ENCODE data around the gene GIPR.
"Not testable (repeated sequence)": the region's sequence is repeated elsewhere in the genome, so short reads cannot be mapped to it uniquely, and the experiment has no call there.

The GIPR gene

DNA sequence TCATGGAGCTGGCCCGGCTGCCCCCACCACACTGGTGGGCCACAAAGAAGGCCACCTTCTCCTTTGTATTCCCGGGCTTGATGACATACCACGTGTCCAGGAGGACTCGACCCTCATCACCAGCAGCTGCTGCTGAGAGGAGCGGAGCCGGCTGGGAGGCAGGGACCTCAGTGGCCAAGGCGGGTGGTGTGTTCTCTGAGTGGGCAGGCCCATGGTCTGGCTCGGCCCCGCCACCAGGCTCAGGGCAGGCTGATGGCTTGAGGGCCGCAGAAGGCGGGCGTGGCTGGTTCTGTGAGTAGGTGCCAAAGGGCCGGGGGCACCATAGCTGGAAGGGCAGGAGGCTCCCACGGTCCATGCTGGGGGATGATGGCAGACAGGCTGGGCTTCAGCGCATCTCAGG, 45.1 kb downstream of the GIPR start:
- H3K27ac ChIP-seq (ENCODE audit: low read length), result no peak overlapping the region
- peaks cover 1% of the 10 kb centered on the region; the same call in 1 of the 2 replicates for H3K4me1 ChIP-seq (ENCODE audit: control insufficient read depth, insufficient read depth, low read length)
- H3K27me3 ChIP-seq (ENCODE audit: control insufficient read depth, insufficient read depth, low read length), result no peaks in the 10 kb centered on the region
- no peaks in the 10 kb centered on the region for H3K9me3 ChIP-seq (ENCODE audit: control insufficient read depth, insufficient read depth, low read length)
- DNase-seq (ENCODE audit: low read depth, low spot score), result no peak
- peaks cover 9% of the 10 kb centered on the region for H3K36me3 ChIP-seq (ENCODE audit: control insufficient read depth, insufficient read depth, low read length)
- WGBS (ENCODE audit: insufficient coverage, insufficient read length), result no CpG with 5 or more reads among the region's 15 CpGs
- no peak overlapping the region for H3K4me3 ChIP-seq (ENCODE audit: low read length)

DNA sequence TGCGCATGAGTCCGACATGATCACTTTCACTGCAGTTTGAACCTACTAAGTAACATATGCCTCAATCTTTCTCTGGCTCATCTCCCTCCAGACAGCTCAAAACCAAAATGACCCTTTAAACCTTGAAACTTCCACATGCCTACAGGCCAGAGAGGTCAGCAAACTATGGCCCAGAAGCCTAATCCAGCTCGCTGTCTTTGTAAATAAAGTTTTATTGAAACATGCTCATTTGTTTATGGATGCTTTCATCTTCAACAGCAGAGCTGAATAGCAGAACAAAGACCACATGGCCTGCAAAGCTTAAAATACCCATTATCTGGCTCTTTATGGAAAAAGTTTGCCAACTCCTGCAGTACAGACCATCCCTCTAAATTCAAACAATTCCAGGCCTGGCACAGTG, 47.1 kb downstream of the GIPR start:
- no peak for DNase-seq (ENCODE audit: low read depth, low spot score)
- no peak overlapping the region for H3K4me3 ChIP-seq (ENCODE audit: low read length)
- H3K36me3 ChIP-seq (ENCODE audit: control insufficient read depth, insufficient read depth, low read length), result peaks cover 9% of the 10 kb centered on the region
- H3K27me3 ChIP-seq (ENCODE audit: control insufficient read depth, insufficient read depth, low read length), result no peaks in the 10 kb centered on the region
- H3K4me1 ChIP-seq (ENCODE audit: control insufficient read depth, insufficient read depth, low read length), result peaks cover 2% of the 10 kb centered on the region; the same call in 1 of the 2 replicates
- no peaks in the 10 kb centered on the region for H3K9me3 ChIP-seq (ENCODE audit: control insufficient read depth, insufficient read depth, low read length)
- WGBS (ENCODE audit: insufficient coverage, insufficient read length), result no CpG with 5 or more reads among the region's 3 CpGs
- no peak overlapping the region for H3K27ac ChIP-seq (ENCODE audit: low read length)

DNA sequence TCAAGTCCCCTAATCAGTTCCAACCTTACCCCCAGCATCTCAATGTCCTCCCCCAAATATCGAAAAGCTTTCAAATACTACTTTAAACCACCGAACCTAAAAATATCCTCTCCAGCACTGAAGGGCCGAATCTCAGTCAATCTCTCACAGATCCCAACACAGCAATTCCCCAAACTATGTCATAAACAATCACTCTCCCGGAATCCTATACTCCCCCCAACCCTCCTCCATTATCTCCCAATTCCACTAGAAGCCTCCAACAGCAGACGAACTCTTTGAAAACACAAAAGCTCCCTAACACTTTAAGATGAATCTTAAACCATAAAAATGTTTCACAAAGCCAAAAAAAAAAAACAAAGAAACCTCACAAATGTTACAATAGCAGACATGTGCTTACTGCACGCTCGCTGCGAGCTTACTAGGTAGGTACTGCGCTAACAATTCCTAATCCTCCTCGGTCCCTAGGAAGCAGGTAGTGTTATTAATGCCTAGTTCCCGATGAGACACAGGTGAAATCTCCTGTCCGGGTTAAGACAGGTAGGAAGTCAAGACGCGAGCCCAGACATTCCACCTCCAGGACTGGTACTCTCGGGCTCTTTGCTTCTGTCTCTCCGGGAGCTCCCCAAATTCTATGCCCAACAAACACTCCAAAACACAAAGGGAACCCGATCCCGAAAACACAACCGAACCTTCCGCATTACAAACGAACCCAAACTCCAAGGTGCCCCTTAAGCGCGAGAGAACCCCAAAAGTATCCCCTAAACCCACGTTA, 48.5 kb downstream of the GIPR start:
- Histone ChIP-seq H3K36me3 (ENCODE audit: control insufficient read depth, insufficient read depth, low read length) (peaks cover 9% of the 10 kb centered on the region), H3K27me3 (ENCODE audit: control insufficient read depth, insufficient read depth, low read length) (no peaks in the 10 kb centered on the region), H3K4me1 (ENCODE audit: control insufficient read depth, insufficient read depth, low read length) (peaks cover 2% of the 10 kb centered on the region; the same call in 1 of the 2 replicates), H3K27ac (ENCODE audit: low read length) (no peak overlapping the region), H3K4me3 (ENCODE audit: low read length) (peak overlapping the region; percentile 72; the same call in 1 of the 2 replicates), H3K9me3 (ENCODE audit: control insufficient read depth, insufficient read depth, low read length) (no peaks in the 10 kb centered on the region)
- 100% methylated on average over 3 of the region's 24 CpGs for WGBS (ENCODE audit: insufficient coverage, insufficient read length)
- no peak for DNase-seq (ENCODE audit: low read depth, low spot score)

DNA sequence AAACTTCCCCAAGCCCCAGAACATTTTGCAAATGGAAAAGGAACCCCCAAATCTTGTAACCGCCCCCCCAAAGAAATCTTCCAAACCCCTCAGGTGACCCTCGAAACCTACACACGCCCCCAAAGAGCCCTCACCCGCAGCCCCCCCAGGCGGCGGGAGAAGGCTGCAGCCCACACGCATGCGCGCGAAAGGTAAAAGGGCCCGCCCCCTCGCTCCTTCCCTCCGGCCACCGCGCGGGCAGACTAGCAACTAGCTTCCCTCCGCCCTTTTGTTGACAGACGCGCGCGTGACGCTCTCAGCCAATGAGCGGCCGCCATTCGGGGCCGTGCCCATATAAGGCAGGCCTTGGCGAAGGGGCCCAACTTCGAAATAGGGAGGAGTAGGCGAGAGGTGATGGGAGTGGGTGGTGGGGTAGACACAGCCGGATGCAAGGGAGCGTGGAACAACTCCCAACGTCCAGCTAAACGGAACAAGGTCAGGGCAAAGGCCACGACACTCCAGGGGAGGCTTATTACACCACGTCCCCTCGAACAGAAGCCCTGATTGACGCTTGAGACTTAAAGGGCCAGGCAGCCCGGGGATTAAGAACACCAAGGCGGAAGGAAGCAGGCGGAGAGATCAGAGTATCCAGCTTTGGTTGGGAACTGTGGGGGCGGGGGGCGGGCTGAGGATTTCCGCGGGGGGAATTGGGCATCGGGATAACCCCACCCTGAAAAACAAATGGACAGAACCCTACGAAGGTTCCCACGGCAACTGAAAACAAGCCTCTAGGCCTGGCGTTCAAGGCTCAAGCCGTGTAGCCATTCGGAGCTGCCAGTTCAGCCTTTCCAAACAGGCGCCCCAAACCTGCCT, 49.3 kb downstream of the GIPR start:
- peak; percentile 98 for DNase-seq (ENCODE audit: low read depth, low spot score)
- H3K4me3 ChIP-seq (ENCODE audit: low read length), result peak overlapping the region; percentile 72; the same call in 1 of the 2 replicates
- no peaks in the 10 kb centered on the region for H3K9me3 ChIP-seq (ENCODE audit: control insufficient read depth, insufficient read depth, low read length)
- H3K36me3 ChIP-seq (ENCODE audit: control insufficient read depth, insufficient read depth, low read length), result peaks cover 5% of the 10 kb centered on the region
- no peaks in the 10 kb centered on the region for H3K27me3 ChIP-seq (ENCODE audit: control insufficient read depth, insufficient read depth, low read length)
- WGBS (ENCODE audit: insufficient coverage, insufficient read length), result no CpG with 5 or more reads among the region's 51 CpGs
- peaks cover 2% of the 10 kb centered on the region; the same call in 1 of the 2 replicates for H3K4me1 ChIP-seq (ENCODE audit: control insufficient read depth, insufficient read depth, low read length)
- no peak overlapping the region for H3K27ac ChIP-seq (ENCODE audit: low read length)

DNA sequence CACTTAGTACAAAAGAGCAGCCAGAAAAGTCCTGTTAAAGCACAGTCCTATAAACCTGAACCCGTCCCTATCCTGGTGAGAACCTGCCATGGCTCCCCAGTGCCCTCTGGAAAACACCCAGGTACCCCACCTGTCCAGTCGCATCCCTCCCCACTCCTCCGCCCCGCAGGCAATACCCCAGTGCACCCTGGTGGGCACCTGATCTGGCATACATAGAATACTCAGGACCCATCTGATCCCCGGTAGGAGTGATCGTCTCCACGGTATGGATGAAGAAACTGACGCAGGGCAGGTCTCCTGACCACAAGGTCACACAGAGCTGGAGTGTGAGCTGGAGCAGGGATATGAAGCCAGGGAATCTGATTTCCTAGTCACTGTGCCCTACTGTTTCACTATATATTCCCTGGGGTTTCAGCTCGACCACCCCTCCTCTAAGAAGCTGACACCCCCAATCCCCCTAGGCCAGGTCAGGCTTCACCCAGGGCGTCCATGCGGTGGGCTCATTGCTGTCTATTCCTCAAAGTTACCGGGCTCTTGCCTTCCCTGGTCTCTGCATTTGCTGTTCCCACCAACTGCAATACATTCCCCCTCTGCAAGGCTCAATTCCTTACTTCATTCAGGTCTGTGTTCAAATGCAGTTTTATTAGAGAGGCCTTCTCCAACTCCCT, 50.1 kb downstream of the GIPR start:
- H3K36me3 ChIP-seq (ENCODE audit: control insufficient read depth, insufficient read depth, low read length), result peaks cover 3% of the 10 kb centered on the region; the same call in 1 of the 2 replicates
- H3K4me1 ChIP-seq (ENCODE audit: control insufficient read depth, insufficient read depth, low read length), result peaks cover 2% of the 10 kb centered on the region; the same call in 1 of the 2 replicates
- no CpG with 5 or more reads among the region's 12 CpGs for WGBS (ENCODE audit: insufficient coverage, insufficient read length)
- no peaks in the 10 kb centered on the region for H3K9me3 ChIP-seq (ENCODE audit: control insufficient read depth, insufficient read depth, low read length)
- DNase-seq (ENCODE audit: low read depth, low spot score), result no peak
- no peak overlapping the region for H3K27ac ChIP-seq (ENCODE audit: low read length)
- peak overlapping the region; percentile 39; the same call in 1 of the 2 replicates for H3K4me3 ChIP-seq (ENCODE audit: low read length)
- no peaks in the 10 kb centered on the region for H3K27me3 ChIP-seq (ENCODE audit: control insufficient read depth, insufficient read depth, low read length)

DNA sequence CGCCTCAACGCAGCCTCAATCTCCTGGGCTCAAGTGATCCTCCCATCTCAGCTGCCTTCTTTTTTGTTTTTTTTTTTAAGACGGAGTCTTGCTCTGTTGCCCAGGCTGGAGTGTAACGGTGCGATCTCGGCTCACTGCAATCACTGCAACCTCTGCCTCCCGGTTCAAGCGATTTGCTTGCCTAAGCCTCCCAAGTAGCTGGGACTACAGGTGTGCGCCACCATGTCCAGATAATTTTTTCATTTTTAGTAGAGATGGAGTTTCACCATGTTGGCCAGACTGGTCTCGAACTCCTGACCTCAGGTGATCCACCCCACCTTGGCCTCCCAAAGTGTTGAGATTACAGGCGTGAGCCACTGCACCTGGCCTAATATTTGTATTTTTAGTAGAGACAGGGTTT, 52.0 kb downstream of the GIPR start:
- H3K36me3 ChIP-seq (ENCODE audit: control insufficient read depth, insufficient read depth, low read length); DNase-seq (ENCODE audit: low read depth, low spot score); H3K27me3 ChIP-seq (ENCODE audit: control insufficient read depth, insufficient read depth, low read length); H3K4me1 ChIP-seq (ENCODE audit: control insufficient read depth, insufficient read depth, low read length); H3K27ac ChIP-seq (ENCODE audit: low read length); H3K9me3 ChIP-seq (ENCODE audit: control insufficient read depth, insufficient read depth, low read length); H3K4me3 ChIP-seq (ENCODE audit: low read length): not testable (repeated sequence)
- WGBS (ENCODE audit: insufficient coverage, insufficient read length), result no CpG with 5 or more reads among the region's 11 CpGs

DNA sequence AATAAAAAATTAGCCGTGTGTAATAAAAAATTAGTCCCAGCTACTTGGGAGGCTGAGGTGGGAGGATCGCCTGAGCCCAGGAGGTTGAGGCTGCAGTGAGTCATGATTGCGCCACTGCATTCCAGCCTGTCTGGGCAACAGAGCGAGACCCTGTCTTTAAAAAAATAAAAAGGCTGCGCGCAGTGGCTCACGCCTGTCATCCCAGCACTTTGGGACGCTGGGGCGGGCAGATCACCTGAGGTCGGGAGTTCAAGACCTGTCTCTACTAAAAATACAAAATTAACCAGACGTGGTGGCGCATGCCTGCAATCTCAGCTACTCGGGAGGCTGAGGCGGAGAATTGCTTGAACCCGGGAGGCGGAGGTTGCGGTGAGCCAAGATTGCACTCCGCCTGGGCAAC, 60.7 kb downstream of the GIPR start:
- not testable (repeated sequence) for H3K4me3 ChIP-seq (ENCODE audit: low read length); H3K9me3 ChIP-seq (ENCODE audit: control insufficient read depth, insufficient read depth, low read length); DNase-seq (ENCODE audit: low read depth, low spot score); H3K36me3 ChIP-seq (ENCODE audit: control insufficient read depth, insufficient read depth, low read length); H3K27ac ChIP-seq (ENCODE audit: low read length); H3K4me1 ChIP-seq (ENCODE audit: control insufficient read depth, insufficient read depth, low read length); H3K27me3 ChIP-seq (ENCODE audit: control insufficient read depth, insufficient read depth, low read length)
- WGBS (ENCODE audit: insufficient coverage, insufficient read length), result no CpG with 5 or more reads among the region's 18 CpGs

DNA sequence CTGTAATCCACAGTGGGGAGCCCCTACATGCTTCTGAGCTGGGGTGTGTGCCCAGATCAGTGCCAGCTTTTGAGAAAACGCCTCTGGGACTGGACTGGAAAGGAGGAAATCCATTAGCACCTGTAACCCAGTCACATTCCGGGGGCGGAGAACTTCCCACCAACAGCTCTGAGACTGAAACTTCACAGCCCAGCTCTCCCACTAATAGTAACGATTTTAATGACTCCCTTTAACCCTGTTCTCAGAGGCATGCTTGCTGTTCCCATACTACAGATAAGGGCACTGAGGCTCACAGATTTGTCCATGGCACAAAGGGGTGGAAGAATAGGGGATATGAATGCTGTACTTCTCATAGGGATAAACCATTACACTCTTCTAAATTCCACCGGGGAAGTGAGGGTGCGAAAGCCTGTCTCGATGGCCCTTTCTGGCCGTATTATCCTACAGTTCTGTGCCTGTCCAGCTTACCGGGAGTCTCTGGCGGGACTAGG, 61.8 kb downstream of the GIPR start:
- Histone ChIP-seq H3K4me3 (ENCODE audit: low read length) (peak overlapping the region; percentile 68; the same call in 1 of the 2 replicates), H3K27ac (ENCODE audit: low read length) (no peak overlapping the region), H3K36me3 (ENCODE audit: control insufficient read depth, insufficient read depth, low read length) (no peaks in the 10 kb centered on the region), H3K27me3 (ENCODE audit: control insufficient read depth, insufficient read depth, low read length) (no peaks in the 10 kb centered on the region), H3K9me3 (ENCODE audit: control insufficient read depth, insufficient read depth, low read length) (no peaks in the 10 kb centered on the region), H3K4me1 (ENCODE audit: control insufficient read depth, insufficient read depth, low read length) (no peaks in the 10 kb centered on the region; the same call in 1 of the 2 replicates)
- WGBS (ENCODE audit: insufficient coverage, insufficient read length), result no CpG with 5 or more reads among the region's 10 CpGs
- DNase-seq (ENCODE audit: low read depth, low spot score), result no peak

DNA sequence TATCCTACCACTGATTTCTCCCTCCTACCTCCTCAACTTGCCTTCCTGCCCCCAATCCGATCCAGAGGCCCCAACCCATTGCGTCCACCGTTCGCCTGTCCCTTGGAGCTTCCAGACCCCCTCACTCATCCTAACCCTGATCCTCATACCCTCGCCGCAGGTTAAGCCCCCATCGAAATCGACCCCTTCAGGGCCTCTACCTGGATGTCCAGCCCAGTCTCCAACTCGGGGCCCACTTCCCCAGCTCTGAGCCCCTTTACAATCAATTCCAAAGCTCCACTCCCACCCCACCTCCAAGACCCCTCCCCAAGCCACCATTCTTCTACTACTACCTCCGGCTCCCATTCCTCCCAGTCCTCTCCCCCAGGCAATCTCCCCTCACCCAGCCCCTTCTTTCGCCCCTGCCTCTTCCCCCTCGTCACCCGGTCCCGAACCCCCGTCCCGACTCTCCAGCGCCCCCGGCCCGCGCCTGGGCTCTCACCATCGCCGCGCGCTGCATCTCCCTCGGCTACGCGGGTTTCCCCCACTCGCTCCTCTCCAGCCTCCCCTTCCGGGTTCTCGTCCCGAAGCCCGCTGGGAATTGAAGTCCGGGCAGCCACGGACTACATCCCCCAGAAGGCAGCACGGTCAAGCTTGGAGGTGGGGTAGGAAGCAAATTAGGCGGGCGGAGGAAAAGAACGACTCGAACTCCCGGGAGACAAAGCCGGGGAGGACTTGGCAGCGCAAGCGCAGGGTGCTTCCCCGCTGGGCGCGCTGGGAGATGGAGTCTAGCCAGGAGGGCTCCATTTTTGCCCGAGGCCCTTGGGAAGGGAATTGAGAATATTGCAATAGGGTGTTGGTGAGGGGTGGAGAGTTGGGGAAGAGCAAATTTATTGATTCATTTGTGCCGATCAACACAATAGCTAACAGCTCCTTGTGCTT, 62.6 kb downstream of the GIPR start, which contains the start of gene FBXO46:
Gene FBXO46 (minus strand): TSS at position 529 of the 921 bp plus-strand sequence. CDS start 17,401 bp downstream, outside the sequence.
- Histone ChIP-seq H3K9me3 (ENCODE audit: control insufficient read depth, insufficient read depth, low read length) (no peaks in the 10 kb centered on the region), H3K36me3 (ENCODE audit: control insufficient read depth, insufficient read depth, low read length) (no peaks in the 10 kb centered on the region), H3K4me3 (ENCODE audit: low read length) (peak within 1 kb of the TSS; percentile 68; the same call in 1 of the 2 replicates), H3K27ac (ENCODE audit: low read length) (no peak within 1 kb of the TSS), H3K4me1 (ENCODE audit: control insufficient read depth, insufficient read depth, low read length) (no peaks in the 10 kb centered on the region; the same call in 1 of the 2 replicates), H3K27me3 (ENCODE audit: control insufficient read depth, insufficient read depth, low read length) (no peaks in the 10 kb centered on the region)
- peak; percentile 98 for DNase-seq (ENCODE audit: low read depth, low spot score)
- WGBS (ENCODE audit: insufficient coverage, insufficient read length), result no CpG with 5 or more reads among the region's 48 CpGs
